Hematopoietic multipotent progenitor cell treated with erythropoietin and hydrocortisone succinate and interleukin-3 and kit ligand, for 15 days (in vitro differentiated cells): ENCODE results near the gene CRYGA.

Source experiments
- DNase-seq: peaks from one replicate; pipeline ENCODE4 v3.0.0-alpha.2; 2015; ENCODE audit warnings: low spot score

Gene CRYGA

GRCh38 chr2:208163489-208163888 is at the start of gene CRYGA:
TSS of gene CRYGA (minus strand) at chr2:208163589. CDS start at chr2:208163556, 33 bp downstream.
- DNase-seq = no peak

- DNase-seq = no peak
Observed at GRCh38 chr2:208210688-208211451, 47.5 kb upstream of the CRYGA start.

GRCh38 chr2:208208335-208209085 is 45.1 kb upstream of the CRYGA start:
- no peak for DNase-seq

- DNase-seq = no peak
Observed at GRCh38 chr2:208207769-208208168, 44.4 kb upstream of the CRYGA start.

GRCh38 chr2:208204166-208204565 is 40.8 kb upstream of the CRYGA start:
- no peak for DNase-seq

- no peak for DNase-seq
Observed at GRCh38 chr2:208195531-208195930, 32.1 kb upstream of the CRYGA start.

GRCh38 chr2:208192611-208193236 is 29.3 kb upstream of the CRYGA start:
- DNase-seq = no peak

GRCh38 chr2:208189810-208190503 is 26.6 kb upstream of the CRYGA start, which contains the start of gene C2orf80:
TSS of gene C2orf80 (minus strand) at chr2:208190030. CDS start at chr2:208186986, 3,044 bp downstream.
- no peak for DNase-seq

GRCh38 chr2:208189069-208189809 is 25.9 kb upstream of the CRYGA start:
- DNase-seq = no peak

- DNase-seq = no peak
Observed at GRCh38 chr2:208186893-208187292, 23.5 kb upstream of the CRYGA start.

- DNase-seq = no peak
Observed at GRCh38 chr2:208186465-208186864, 23.1 kb upstream of the CRYGA start.

GRCh38 chr2:208183972-208184705 is 20.8 kb upstream of the CRYGA start:
- DNase-seq = no peak

GRCh38 chr2:208183526-208183925 is 20.1 kb upstream of the CRYGA start:
- DNase-seq = no peak

GRCh38 chr2:208182835-208183234 is 19.4 kb upstream of the CRYGA start:
- no peak for DNase-seq

GRCh38 chr2:208179028-208179609 is 15.7 kb upstream of the CRYGA start:
- DNase-seq = no peak

- DNase-seq = no peak
Observed at GRCh38 chr2:208175840-208176153, 12.4 kb upstream of the CRYGA start.

GRCh38 chr2:208175069-208175839 is 11.9 kb upstream of the CRYGA start:
- DNase-seq = peak; percentile 66

- no peak for DNase-seq
Observed at GRCh38 chr2:208174144-208174543, 10.8 kb upstream of the CRYGA start.

- no peak for DNase-seq
Observed at GRCh38 chr2:208172125-208172524, 8.7 kb upstream of the CRYGA start.
